HepG2 (cell line): Measurements from ENCODE around the gene SERPINE2. TPM values are rescaled to one million over a fixed set of nuclear protein-coding genes. Genes with fewer than 3 reads are reported as not detected.

Experiments
- AKNA ChIP-seq: sonication (generic); formaldehyde crosslinking; IDR thresholded peaks from 2 replicates; pipeline ENCODE4 v1.4.0; 2020; ENCODE audit warnings: missing genetic modification reagents, borderline replicate concordance
- ETV6 ChIP-seq: sonication (generic); formaldehyde crosslinking; conservative IDR thresholded peaks from 2 replicates; pipeline ENCODE4 v1.4.0; 2020; ENCODE audit warnings: missing genetic modification reagents
- KLF12 ChIP-seq: sonication (generic); formaldehyde crosslinking; IDR thresholded peaks from 2 replicates; pipeline ENCODE4 v1.4.0; 2020; ENCODE audit warnings: missing genetic modification reagents, borderline replicate concordance
- NCOR1 ChIP-seq: fragments of 200-600 bp; sonication (generic); IDR thresholded peaks from 2 replicates; pipeline ENCODE4 v1.7.0; 2017; ENCODE audit warnings: antibody characterized with exemption, low read length, borderline replicate concordance
- TOE1 ChIP-seq: sonication (generic); formaldehyde crosslinking; IDR thresholded peaks from 2 replicates; pipeline ENCODE4 v1.4.0; 2020; ENCODE audit warnings: mild to moderate bottlenecking, missing genetic modification reagents
- ZBTB25 ChIP-seq: IDR thresholded peaks from 2 replicates; pipeline ENCODE4 v1.6.1; 2018; ENCODE audit warnings: missing genetic modification reagents
- ZBTB8A ChIP-seq: sonication (generic); formaldehyde crosslinking; IDR thresholded peaks from 2 replicates; pipeline ENCODE4 v1.4.0; 2020; ENCODE audit warnings: mild to moderate bottlenecking, low read depth, missing genetic modification reagents, borderline replicate concordance
- ZC3H4 ChIP-seq: sonication (generic); formaldehyde crosslinking; IDR thresholded peaks from 2 replicates; pipeline ENCODE4 v1.4.0; 2020; ENCODE audit warnings: missing genetic modification reagents, borderline replicate concordance
- ZNF281 ChIP-seq: sonication (generic); formaldehyde crosslinking; IDR thresholded peaks from 2 replicates; pipeline ENCODE4 v1.4.0; 2020; ENCODE audit warnings: missing genetic modification reagents, borderline replicate concordance
- ZNF414 ChIP-seq: sonication (generic); formaldehyde crosslinking; IDR thresholded peaks from 2 replicates; pipeline ENCODE4 v1.5.0; 2020; ENCODE audit warnings: missing genetic modification reagents
- ZNF777 ChIP-seq: sonication (generic); formaldehyde crosslinking; IDR thresholded peaks from 2 replicates; pipeline ENCODE4 v1.4.0; 2020; ENCODE audit warnings: missing genetic modification reagents
- polyA plus RNA-seq, 8 experiments: library from polyadenylated mRNA; depleted of rRNA in 3 of 8; stranded (reverse) in 7 of 8; unstranded in 1 of 8; fragments of >200 nt; fragmentation: Illumina TruSeq in 4 of 8; extraction: Trizol in 4 of 8; gene quantifications; 2 replicates each; pipeline versions ENCODE4 v1.2.1 to v1.2.3, GENCODE V29; 2011 to 2016; ENCODE audit warnings: low read depth in 4 of 8, missing spikeins in 1 of 8, mixed read lengths in 1 of 8; ENCODE audit not compliant: insufficient read depth in 1 of 8
- total RNA-seq, 5 experiments: library from RNA; depleted of rRNA; stranded (reverse); fragments of >200 nt; fragmentation: Illumina TruSeq; extraction: Trizol; gene quantifications; 2 replicates each; pipeline ENCODE4 v1.2.3, GENCODE V29; 2016; ENCODE audit warnings: low read depth in 1 of 5
- TF ChIP-seq, protein P1 (sequence below): sonication (generic); formaldehyde crosslinking; IDR thresholded peaks from 2 replicates; pipeline ENCODE4 v1.4.0; 2020; ENCODE audit warnings: low read depth, missing genetic modification reagents

SERPINE2 gene
- total and polyA plus RNA-seq, 2 of the 13 experiments (the other 11 are each of a cell fraction or from before 2014, with no cell fraction given) = 7.9 to 18.1 TPM

DNA sequence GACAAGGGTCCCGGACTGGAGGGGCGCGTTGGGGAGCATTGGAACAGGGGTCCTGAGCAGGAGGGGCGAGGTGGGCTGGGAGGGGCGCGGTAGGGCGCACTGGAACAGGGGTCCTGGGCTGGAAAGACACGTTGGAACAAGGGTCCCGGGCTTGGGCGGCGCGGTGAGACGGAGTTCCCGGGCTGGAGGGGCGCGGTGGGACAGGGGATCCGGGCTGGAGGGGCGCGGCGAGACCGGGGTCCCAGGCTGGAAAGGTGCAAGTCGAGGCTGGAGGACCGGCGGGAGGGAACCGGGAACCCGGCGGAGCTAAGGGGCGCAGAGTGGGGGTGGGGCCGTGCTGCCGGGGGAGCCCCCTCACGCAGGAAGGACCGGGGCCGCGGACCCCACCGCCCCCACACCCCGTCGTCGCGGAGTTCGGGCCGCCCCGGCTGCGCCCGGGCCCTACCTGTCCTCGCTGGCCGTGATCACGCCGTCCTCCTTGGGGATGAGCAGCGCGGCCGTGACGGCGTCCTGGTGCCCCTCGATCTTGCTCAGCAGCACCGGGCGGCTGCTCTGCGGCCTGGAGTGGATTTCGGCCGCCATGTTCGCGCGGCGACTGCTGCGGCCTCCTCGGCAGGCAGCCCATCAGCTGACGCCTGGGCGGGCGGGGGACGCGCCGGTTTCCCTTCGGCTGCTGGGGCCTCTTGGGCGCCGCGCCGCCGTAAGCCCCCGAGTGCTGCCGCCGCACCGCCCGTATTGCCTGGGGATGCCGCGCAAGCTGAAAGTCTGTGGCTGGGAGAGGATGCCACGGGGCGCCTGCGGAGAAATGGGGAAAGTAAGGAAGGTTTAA, 94.2 kb downstream of the SERPINE2 start, which contains the start of gene WDFY1 (continued):
- TF ChIP-seq ZNF281 (CRISPR knock-in tag) (peak; percentile 70; the same call in 1 of the 2 replicates), ZC3H4 (CRISPR knock-in tag) (peak; percentile 88; the same call in 1 of the 2 replicates), KLF12 (CRISPR knock-in tag) (peak; percentile 89; the same call in 1 of the 2 replicates), ZNF414 (CRISPR knock-in tag) (peak; percentile 97), ETV6 (CRISPR knock-in tag) (peak; percentile 97), AKNA (no peak), ZBTB8A (CRISPR knock-in tag) (no peak), ZNF777 (CRISPR knock-in tag) (peak; percentile 95), NCOR1 (no peak), ZBTB25 (peak; percentile 91), TOE1 (CRISPR knock-in tag) (peak; percentile 98)
- TF ChIP-seq, protein P1, sequence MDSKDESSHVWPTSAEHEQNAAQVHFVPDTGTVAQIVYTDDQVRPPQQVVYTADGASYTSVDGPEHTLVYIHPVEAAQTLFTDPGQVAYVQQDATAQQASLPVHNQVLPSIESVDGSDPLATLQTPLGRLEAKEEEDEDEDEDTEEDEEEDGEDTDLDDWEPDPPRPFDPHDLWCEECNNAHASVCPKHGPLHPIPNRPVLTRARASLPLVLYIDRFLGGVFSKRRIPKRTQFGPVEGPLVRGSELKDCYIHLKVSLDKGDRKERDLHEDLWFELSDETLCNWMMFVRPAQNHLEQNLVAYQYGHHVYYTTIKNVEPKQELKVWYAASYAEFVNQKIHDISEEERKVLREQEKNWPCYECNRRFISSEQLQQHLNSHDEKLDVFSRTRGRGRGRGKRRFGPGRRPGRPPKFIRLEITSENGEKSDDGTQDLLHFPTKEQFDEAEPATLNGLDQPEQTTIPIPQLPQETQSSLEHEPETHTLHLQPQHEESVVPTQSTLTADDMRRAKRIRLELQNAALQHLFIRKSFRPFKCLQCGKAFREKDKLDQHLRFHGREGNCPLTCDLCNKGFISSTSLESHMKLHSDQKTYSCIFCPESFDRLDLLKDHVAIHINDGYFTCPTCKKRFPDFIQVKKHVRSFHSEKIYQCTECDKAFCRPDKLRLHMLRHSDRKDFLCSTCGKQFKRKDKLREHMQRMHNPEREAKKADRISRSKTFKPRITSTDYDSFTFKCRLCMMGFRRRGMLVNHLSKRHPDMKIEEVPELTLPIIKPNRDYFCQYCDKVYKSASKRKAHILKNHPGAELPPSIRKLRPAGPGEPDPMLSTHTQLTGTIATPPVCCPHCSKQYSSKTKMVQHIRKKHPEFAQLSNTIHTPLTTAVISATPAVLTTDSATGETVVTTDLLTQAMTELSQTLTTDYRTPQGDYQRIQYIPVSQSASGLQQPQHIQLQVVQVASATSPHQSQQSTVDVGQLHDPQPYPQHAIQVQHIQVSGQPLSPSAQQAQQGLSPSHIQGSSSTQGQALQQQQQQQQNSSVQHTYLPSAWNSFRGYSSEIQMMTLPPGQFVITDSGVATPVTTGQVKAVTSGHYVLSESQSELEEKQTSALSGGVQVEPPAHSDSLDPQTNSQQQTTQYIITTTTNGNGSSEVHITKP (CRISPR knock-in tag) = 0 out of 2 replicates have a peak, but pooled peaks have one; percentile 39
